ENCODE results near the gene FAM180B.

The FAM180B gene

DNA sequence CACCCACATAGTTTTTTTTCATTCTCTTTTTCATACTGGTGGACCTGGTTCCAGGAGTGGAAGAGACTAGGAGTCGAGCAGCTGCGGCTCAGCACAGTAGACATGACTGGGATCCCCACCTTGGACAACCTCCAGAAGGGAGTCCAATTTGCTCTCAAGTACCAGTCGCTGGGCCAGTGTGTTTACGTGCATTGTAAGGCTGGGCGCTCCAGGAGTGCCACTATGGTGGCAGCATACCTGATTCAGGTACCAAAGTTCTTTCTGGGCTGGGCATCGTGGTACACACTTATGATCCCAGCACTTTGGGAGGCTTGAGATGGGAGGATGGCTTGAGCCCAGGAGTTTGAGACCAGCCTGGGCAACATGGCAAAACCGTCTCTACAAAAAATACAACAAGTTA, 16.8 kb upstream of the FAM180B start:
- no peak for DNase-seq

DNA sequence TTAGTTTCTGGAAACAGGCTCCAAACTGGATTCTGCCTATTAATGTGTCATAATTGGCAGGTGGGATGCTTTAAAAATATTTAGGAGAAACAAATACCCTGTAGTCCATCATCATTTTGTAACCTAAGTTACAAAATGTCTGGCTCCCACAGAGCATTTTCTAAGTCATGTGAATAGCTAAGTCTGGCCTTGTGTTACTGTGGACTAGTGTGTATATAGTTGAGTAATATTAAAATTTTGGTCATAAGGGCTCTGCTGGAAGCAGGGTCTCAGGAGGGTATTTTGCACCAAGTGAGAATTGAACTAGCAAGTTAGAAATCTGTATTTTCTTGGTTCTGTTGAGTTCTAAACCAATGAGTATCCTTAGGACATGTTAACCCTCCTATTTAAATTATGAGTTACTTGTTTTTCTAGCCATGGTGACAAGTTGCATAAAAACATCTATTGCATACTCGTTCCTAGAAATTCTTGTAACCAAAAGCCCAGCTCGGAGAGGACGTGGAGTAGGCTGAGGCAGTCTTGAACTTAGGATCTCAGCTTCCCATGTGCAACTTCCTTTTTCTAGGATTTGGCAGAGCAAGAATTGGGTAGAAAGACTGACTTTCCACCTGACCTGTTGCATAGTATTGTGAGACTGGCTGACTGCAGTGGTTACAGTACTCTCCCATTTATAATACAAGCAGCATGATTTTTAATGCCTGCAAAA, 15.7 kb upstream of the FAM180B start:
- DNase-seq: peak; percentile 57 to 84 (median 80)

DNA sequence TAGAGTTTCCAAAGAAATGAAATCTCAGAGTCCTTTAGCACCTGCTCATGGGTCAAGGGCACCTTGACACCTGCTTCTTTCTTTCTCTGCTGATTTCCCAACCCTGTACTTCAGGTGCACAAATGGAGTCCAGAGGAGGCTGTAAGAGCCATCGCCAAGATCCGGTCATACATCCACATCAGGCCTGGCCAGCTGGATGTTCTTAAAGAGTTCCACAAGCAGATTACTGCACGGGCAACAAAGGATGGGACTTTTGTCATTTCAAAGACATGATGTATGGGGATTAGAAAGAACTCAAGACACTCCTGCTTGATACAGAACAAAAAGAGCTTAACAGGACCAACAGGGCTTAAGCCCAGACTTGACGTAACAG, 15.1 kb upstream of the FAM180B start:
- no peak for DNase-seq

DNA sequence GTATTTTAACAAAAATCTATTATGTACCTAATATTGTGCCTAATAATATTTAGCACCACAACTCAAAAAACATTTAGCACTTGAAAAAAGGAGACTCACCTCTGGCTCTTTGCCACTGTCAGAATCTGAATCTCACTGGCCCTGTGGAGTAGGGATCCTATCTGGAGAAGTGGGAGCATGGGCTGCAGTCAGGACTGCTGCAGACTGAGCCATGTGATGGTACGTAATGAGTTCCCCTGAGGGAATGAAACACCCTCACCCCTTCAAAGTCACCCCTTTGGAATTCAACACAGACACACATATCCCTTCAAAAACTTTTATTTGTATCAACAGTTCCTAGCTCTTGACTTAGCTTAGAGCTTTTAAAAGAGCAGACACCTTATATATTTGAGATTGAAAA, 14.6 kb upstream of the FAM180B start:
- DNase-seq: no peak

DNA sequence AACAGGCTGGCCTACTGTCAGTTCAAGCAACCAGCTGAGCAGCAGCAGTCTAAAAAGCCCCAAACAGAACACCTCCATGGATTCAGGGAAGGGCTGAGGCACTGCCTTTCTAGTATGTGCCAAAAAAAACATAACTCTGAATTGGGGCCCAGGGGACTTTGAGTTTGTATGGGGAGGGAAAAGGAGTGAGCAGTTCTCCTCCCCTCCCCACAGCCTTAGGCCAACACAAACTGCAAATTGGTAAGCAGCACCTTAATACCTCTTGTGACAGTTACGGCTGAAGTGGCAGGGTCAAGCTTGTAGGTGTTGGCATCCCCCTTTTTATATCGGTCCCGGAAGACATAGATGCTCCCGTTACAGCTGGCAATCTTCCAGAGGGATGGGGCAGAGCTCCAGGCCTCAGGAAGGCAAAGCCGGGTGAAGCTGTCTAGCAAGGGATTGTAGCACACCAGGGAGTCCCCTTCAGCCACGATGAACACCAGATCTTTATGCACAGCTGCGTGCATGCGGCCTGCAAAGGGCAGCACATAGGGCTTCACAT, 13.7 kb upstream of the FAM180B start:
- DNase-seq: no peak

DNA sequence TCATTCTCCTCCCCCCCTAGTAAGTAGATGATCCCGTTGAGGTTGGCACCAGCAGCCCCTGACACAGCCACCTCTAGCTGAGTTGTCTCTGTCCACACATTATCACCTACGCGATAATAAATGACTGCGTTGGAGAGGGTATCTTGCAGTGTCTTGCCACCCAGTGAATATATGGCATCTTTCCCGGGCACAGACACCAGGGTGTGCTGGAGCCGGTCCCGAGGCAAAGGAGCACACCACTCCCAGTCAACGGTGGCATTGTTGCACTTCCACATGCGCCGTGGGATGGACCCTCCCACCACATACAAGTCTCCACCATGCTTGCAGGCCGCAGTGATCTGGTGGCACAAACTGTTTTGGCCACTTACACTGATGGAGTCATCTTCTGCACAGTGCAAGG, 13.2 kb upstream of the FAM180B start:
- no peak for DNase-seq

DNA sequence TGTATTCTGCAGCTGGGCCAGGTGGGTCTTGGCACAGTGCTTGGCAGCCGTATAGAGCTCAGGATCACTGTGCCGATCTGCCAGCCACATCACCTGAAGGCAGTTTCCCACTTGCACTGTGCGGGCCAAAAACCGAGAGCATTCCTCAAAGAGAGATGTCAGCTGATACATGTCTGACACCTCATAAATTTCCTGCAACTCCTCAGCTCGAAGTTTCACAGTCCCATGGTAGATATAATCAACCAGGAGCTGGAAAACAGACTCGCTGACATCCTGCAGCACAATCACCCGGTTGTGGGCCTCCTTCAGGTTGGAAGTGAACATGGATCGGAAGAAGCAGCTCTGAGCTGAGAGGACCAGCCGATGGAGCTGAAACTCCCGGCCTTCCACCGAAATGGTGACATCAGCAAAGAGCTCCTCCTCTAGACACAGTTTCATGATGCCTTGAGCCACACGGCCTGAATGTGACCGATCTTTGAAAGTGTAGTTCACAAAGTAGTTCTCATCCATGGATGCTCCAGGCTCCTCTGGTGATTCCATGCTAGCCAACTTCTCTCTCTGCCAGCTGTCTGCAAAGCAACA, 8.9 kb upstream of the FAM180B start:
- DNase-seq: no peak

DNA sequence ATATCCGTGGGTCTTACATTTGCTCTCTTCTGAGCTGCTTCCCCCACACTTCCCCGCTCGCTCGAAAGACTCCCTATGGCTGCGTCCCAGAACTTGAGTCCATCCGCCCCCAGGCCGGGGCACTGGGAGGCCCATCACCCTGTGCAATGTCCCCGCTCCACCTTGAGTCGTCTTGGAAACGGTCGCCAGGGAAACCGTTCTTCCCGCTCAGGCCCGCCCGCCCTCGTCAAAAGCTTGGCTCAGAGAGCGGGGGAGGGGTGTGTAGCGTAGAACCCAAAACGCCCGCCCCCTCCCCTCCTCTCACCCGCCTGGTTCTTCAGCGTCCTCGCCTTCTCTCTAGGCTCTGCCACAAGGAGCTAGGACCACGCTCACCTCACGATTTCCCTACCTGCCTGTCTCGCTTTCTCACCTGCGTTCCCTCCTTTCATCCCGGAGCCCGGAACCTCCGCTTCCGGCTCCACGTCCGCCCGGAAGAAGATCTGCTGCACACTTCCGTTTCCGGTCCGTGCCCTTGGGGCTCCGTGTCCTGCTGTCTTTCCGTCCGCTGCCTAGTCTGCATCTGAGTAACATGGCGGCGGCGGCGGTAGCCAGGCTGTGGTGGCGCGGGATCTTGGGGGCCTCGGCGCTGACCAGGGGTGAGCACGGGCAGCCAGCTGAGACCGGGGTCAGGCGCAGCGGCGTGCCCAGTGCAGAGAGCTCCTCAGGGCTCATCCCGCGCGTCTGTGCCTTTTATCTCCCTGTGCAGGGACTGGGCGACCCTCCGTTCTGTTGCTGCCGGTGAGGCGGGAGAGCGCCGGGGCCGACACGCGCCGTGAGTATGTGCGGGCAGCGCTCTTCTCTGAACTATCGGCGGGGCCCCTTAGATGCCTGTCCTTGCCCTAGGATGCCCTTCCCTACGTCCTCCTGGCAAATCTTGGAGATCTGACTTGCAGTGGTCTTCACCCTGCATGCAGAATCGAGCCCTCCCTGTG, 7.7 kb upstream of the FAM180B start, which contains the start of the genes KBTBD4 and NDUFS3:
TSS of gene KBTBD4 (minus strand) at position 447 of the 971 bp plus-strand sequence. CDS start at position 428, 19 bp downstream.
TSS of gene NDUFS3 (plus strand) at position 551 of the 971 bp plus-strand sequence. CDS start at position 569, 18 bp downstream.
- DNase-seq: peak; percentile 91 to 94 (median 92)

DNA sequence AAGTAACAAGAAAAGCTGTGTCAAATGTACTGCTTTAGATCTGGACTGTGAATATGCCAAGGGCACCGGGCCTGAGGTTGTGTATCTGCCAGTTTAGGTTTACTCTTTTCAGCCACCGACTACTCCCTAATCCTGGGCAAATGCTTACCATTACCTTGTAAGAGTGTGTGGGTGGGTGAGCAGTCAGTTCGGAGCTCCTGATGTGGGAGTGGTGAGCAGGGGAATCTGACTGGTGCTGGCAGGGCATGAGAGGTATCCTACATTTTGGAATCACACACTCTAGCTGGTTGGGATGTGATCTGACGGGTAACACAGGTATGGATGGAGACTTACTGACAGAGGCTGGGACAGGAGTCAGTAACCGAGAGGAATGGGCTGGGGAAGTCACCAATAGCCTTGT, 2.6 kb upstream of the FAM180B start:
- no peak for DNase-seq

DNA sequence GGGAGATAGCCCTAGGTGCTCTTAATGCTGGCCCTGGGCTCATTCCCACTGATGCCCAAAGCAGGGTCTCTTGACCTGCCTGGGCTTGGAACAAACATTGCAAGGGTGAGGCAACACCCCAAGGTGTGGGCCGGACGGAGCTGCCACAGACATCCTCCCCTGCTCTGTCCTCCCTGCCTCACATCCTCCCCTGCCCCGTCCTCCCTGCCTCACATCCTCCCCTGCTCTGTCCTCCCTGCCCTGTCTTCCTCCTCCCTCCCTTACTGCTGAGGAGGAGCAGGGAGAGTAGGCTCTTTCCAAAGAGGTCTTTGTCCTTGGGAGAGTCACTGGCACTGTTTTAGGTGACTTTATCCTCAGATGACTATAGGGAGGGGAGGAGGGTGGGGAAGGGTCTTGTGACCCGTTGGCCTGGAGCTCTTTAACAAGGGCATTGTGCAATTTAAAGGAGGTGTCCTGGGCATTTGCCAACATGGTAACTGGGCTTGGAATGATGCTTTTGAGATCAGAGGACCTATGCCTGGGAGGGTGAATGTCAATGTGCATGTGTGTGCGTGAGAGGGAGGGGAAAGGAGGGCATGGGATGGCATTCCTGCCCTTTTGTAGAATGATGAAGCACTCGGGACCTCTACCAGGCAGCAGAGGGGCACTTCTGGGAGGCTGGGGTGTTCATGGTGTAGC, 700 bp downstream of the FAM180B start:
- DNase-seq: peak; percentile 74 to 83 (median 82)

DNA sequence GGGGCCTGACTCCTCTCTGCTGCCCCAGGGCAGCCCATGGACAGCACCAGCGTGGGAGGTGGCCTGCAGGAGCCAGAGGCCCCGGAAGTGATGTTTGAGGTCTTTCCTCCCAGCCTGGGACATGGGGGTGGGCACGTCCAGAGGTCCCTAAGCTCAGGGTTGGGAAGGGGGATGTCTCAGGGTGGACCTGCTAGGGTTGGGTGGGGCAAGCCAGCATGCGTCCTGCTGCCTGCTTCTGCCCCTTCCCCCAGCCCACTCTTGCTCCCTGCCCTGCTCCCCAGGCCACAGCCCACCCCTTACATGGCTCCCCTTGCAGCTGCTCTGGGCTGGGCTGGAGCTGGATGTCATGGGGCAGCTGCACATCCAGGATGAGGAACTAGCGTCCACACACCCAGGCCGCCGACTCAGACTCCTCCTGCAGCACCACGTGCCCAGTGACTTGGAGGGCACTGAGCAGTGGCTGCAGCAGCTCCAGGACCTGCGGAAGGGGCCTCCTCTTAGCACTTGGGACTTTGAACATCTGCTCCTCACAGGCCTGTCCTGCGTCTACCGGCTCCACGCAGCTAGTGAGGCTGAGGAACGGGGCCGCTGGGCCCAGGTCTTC, 1.3 kb downstream of the FAM180B start:
- peak; percentile 92 to 97 (median 96) for DNase-seq

DNA sequence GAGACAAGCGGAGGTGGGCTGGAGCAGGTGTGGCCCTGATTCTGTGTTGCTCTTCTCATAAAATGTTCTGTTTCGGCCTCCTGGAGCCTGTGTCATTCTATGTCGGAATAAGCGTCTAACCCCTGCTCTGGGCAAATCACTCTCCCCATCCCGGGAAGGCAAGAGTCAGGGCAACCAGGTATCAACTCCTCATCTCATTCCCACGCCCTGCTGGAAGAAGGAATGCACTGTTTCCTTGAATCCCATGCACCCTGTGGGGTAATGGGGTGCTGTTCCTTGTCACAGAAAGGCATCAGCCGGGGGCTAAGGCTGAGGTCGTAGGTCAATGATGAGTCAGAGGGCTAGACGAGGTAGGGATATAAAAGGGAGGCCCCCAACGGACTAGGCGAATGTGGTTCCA, 2.6 kb downstream of the FAM180B start:
- DNase-seq: no peak

DNA sequence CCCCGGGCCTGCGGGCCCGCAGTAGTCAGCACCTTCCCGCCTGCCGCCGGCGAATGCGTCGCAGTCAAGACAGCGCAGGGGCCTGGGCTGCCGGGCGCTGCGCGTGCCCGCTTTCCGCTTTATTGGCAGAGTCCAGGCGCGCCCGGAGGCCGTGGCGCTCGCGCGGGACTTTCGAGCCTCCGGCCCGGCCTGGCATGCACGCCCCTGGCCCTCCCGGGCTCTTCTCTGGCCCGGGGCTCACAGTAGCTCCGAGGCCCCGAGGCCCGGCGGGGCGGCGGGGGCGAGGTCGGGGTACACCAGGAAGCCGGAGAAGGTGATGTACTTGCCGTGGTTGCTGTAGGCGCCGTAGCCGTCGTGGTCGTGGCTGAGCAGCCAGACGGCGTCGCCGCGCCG, 3.1 kb downstream of the FAM180B start:
- DNase-seq: no peak

DNA sequence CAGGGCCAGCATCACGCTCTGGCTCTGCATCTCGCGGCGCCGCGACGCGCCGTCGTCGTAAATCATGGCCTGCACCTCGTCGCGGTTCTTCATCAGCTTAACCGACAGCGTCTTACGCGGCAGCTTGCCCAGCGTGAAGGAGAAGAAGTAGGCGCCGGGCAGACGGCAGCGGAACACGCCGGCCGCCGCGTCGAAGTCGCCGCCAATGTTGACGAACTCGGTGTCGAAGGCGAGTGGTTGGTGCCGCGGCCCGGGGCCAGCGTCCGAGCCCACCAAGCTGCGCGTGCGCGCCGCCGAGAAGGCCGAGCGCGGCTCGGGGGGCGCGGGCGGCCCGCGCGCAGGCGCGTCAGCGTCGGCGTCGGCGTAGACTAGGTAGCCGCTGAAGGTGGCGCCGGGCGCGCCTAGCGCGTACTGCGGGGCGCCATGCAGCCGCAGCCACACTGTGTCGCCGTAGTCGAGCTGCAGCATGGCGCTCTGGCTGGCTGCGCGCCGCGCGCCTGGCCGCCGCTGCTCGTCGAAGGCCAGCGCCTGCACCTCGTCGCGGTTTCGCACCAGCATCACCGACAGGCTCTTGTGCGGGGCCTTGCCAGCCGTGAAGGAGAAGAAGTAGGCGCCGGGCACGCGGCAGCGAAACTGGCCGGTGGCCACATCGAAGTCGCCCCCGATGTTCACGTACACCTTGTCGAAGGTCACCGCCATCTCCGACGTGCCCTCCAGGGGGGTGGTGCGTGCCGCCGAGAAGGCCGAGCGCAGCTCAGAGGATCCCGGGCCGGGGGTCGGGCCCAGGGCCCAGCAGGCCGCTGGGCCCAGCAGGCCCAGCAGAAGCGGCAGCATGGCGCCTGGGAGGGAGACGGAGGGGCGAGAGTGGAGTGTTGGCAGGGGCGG, 3.7 kb downstream of the FAM180B start:
- DNase-seq: no peak

DNA sequence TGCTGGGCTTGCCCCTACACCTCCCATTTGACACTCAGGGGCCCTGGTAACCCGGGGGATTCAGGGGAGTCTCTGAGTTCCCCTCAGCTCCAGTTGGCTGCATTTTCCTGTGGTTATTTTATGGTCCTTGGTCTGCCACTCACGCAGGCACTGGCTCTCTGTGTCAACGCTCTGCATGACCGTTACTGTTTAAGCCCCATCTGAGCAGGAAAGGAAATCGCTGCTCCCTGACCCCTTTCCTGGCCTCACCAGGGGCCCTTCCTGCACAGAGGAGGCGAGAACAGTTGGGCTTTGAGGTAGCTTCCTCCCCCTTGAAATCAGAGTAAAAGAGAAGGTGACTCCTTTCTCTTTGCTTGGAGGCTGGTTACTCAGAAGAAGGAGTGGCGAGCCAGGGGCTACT, 5.3 kb downstream of the FAM180B start:
- DNase-seq: no peak

DNA sequence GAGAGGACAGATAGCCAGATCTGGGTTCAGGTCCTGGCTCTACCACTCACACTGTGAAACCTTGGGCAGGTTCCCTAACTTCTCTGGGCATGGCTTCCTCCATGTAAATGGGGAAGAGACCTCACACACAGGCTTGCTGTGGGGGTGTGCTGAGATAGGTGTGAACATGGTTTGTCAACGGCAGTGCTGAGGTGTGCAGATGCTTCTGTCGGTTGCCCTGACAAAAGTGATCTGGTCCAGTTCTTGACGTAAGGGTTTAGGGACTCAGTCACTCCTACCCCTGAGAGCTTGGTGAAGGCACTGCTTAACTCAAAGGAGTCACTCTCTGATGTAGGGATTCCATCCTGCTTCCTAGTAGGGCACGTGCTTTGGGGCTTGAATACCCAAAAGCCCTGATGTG, 5.8 kb downstream of the FAM180B start:
- peak in 2 of 4 experiments; percentile 21 to 25 for DNase-seq

DNA sequence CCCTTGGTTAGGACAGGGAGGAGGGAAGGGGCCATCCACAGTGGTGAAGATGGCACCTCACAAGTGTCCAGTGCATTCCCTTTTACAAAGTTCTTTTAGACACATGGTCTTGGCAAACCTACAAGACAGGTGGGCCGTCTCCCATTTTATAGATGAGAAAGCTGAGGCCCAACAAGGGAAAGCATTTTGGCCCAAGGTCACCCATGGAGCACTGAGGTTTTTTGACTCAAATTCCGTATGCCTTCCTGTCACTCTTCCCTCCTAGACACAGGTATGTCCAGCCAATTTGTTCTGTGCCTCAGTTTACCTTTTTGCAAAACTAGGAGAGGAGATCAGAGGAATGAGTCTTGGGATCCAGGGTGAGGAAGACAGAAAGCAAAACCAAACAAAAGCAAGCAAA, 6.5 kb downstream of the FAM180B start:
- DNase-seq: no peak

DNA sequence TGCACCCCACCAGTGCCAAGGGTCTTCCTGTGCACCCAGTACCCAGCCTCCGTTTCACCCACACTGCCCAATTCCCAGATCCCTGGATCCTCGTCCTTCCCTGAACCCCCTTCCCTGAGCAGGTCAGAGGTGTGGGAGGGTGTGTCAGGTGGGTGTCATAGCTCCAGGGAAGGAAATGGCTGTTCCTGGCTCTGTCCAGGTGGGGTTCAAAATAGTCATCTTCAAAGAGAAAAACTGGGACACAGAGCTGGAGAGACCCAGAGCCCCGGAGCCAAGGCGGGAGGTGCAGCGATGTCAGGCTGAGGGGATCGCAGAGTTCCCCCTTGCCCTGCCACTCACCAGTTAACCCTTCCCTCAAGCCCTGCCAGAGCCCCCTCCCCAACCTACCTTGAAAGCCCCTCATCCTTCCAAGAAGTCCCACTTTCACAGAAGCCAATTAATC, 7.0 kb downstream of the FAM180B start:
- no peak for DNase-seq

DNA sequence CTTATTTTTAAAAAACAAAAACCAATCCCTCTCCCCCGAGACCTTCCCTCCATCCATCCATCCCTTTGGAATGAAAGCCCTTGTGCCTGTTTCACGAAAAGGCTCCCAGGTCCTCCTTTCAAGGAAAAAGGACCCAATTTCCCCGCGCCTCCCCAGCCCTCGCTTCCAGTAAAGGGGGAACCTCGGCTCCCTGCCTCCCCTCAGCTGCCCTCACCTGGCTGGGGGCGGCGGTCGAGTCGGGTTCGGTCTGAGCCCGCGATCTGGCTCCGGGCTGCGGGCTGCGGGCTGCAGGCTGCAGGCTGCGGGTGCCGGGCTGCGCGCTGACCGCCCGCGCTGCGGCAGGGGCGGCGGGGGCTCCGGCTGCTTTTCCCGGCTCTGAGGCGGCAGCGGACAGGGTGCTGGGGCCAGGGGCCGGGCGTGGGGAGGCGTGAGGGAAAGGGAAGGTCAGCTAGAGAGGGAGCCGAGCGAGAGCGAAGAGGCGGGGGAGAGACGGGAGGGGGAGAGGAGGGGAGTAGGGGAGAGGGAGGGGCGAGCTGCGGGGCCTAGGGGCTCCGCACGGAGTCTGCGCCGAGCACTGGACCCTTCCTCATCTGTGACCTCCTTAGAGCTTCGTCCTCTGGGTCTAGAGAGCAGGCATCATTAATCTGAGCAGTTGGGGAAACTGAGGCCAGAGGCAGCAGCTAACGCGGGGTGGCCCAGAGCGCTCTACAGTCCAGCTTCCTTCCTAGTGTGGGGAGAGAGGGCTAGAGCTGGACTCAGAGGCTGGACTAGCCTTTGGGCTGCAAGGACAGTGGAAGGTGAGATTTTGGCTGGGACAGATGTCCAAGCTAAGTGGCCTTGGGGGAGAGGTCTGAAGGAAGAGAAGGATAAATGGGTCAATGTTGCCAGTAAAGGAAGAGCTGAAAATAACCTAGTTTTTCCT, 7.7 kb downstream of the FAM180B start, which contains the start of gene C1QTNF4:
TSS of gene C1QTNF4 (minus strand) at position 478 of the 922 bp plus-strand sequence. CDS start 3,601 bp downstream, outside the sequence.
- peak in 1 of 4 experiments; percentile 46 for DNase-seq
